A549 (cell line): ENCODE results near the gene RAMACL. TPM values are rescaled to one million over a fixed set of nuclear protein-coding genes. Genes with fewer than 3 reads are reported as not detected.

Experiments
- ATAC-seq, 2 experiments: fragments of 200-7000 bp in 1 of 2; fragments of >200 bp in 1 of 2; cut with Nextera tagmentation in 1 of 2; cut with Tn5 transposase in 1 of 2; 3 replicates each; pipeline versions ENCODE4 v1.8.0 to v1.9.1; 2018 to 2020; ENCODE audit warnings: mild to moderate bottlenecking in 1 of 2, moderate library complexity in 1 of 2
- CTCF ChIA-PET: fragments of 300-600 bp; sonication (Branson Sonifier 250); formaldehyde crosslinking; extraction: SDS; loops from one replicate; lab custom pipeline; 2021; ENCODE audit warnings: antibody characterized with exemption, inconsistent platforms; lab: Yijun Ruan, JAX
- POLR2A ChIA-PET: fragments of 350-600 bp; formaldehyde crosslinking; extraction: SDS; loops from one replicate; lab custom pipeline; 2021; ENCODE audit warnings: antibody characterized with exemption, inconsistent platforms; lab: Yijun Ruan, JAX
- DNase-seq, 2 experiments: peaks; one replicate each; pipeline versions ENCODE4 v3.0.0 to v3.0.0-alpha.2; 2011 to 2016; ENCODE audit warnings: low read depth in 1 of 2, low spot score in 1 of 2
- FAIRE-seq: peaks from 2 replicates; lab custom pipeline; 2011; peaks lifted over from hg19 to GRCh38; lab: Jason Lieb, UNC
- H3K27ac ChIP-seq, 2 experiments: fragments of >200 bp; sonication (Bioruptor Twin); formaldehyde crosslinking; 3 replicates each; pipeline ENCODE4 v1.5.1; 2016 to 2017
- H3K4me1 ChIP-seq: fragments of >200 bp; sonication (Bioruptor Twin); formaldehyde crosslinking; 3 replicates; pipeline ENCODE4 v1.6.1; 2016
- H3K4me2 ChIP-seq: fragments of >200 bp; sonication (Bioruptor Twin); formaldehyde crosslinking; 3 replicates; pipeline ENCODE4 v1.6.1; 2016
- H3K4me3 ChIP-seq: fragments of >200 bp; sonication (Bioruptor Twin); formaldehyde crosslinking; 3 replicates; pipeline ENCODE4 v1.5.1; 2016
- H3K9me3 ChIP-seq: fragments of >200 bp; sonication (Bioruptor Twin); formaldehyde crosslinking; 3 replicates; pipeline ENCODE4 v1.6.1; 2016
- BCL3 ChIP-seq: fragments of >200 bp; sonication (Bioruptor Twin); formaldehyde crosslinking; IDR thresholded peaks from 3 replicates; pipeline ENCODE4 v1.6.1; 2016
- CBX8 ChIP-seq: fragments of 200-600 bp; sonication (generic); IDR thresholded peaks from 2 replicates; pipeline ENCODE4 v1.6.1; 2016
- E2F6 ChIP-seq: IDR thresholded peaks from 2 replicates; pipeline ENCODE4 v1.6.1; 2012; ENCODE audit warnings: low read depth, borderline replicate concordance
- EHF ChIP-seq: fragments of 250-450 bp; sonication (Bioruptor Pico); IDR thresholded peaks from 2 replicates; pipeline ENCODE4 v1.5.0; 2020; ENCODE audit warnings: mild to moderate bottlenecking
- FOSL2 ChIP-seq, 2 experiments: fragments of 450-650 bp in 1 of 2; fragments of >200 bp in 1 of 2; sonication (Bioruptor Twin) in 1 of 2; formaldehyde crosslinking; IDR thresholded peaks; 2 replicates each; pipeline versions ENCODE4 v1.5.0 to v1.6.1; 2016 to 2020; ENCODE audit warnings: mild to moderate bottlenecking in 1 of 2, moderate library complexity in 1 of 2
- FOXS1 ChIP-seq: fragments of 250-450 bp; sonication (Bioruptor Pico); IDR thresholded peaks from 2 replicates; pipeline ENCODE4 v1.5.0; 2020; ENCODE audit warnings: mild to moderate bottlenecking, moderate library complexity
- GATA3 ChIP-seq: IDR thresholded peaks from 2 replicates; pipeline ENCODE4 v1.6.1; 2012; ENCODE audit warnings: borderline replicate concordance
- HES2 ChIP-seq: fragments of >200 bp; sonication (Bioruptor Twin); formaldehyde crosslinking; IDR thresholded peaks from 2 replicates; pipeline ENCODE4 v1.6.1; 2016
- HEYL ChIP-seq: fragments of 250-450 bp; sonication (Bioruptor Pico); IDR thresholded peaks from 2 replicates; pipeline ENCODE4 v1.8.0; 2021; ENCODE audit warnings: mild to moderate bottlenecking, moderate library complexity
- JUNB ChIP-seq: fragments of >200 bp; sonication (Bioruptor Twin); formaldehyde crosslinking; IDR thresholded peaks from 2 replicates; pipeline ENCODE4 v1.6.1; 2016
- MAX ChIP-seq: IDR thresholded peaks from 2 replicates; pipeline ENCODE4 v1.6.1; 2012
- MAZ ChIP-seq: fragments of 150-350 bp; IDR thresholded peaks from 2 replicates; pipeline ENCODE4 v1.6.1; 2014; ENCODE audit warnings: antibody characterized with exemption, low read depth, low read length, borderline replicate concordance
- MYC ChIP-seq: IDR thresholded peaks from 2 replicates; pipeline ENCODE4 v1.6.1; 2012; ENCODE audit warnings: mild to moderate bottlenecking, inconsistent platforms, low read length, improper control_type of control experiment, borderline replicate concordance
- PHF8 ChIP-seq: fragments of 200-600 bp; sonication (generic); IDR thresholded peaks from 2 replicates; pipeline ENCODE4 v1.6.1; 2016; ENCODE audit warnings: low read depth, mild to moderate bottlenecking, antibody characterized with exemption, moderate library complexity, borderline replicate concordance
- RARB ChIP-seq: fragments of 250-450 bp; sonication (Bioruptor Pico); IDR thresholded peaks from 2 replicates; pipeline ENCODE4 v1.8.0; 2021; ENCODE audit warnings: mild to moderate bottlenecking, moderate library complexity
- REST ChIP-seq: fragments of 200-600 bp; sonication (generic); IDR thresholded peaks from 2 replicates; pipeline ENCODE4 v1.6.1; 2016; ENCODE audit warnings: antibody characterized with exemption, mild to moderate bottlenecking, moderate library complexity
- RFX5 ChIP-seq: fragments of 450-650 bp; IDR thresholded peaks from 2 replicates; pipeline ENCODE4 v1.7.1; 2014; ENCODE audit warnings: antibody characterized with exemption, mild to moderate bottlenecking, moderate library complexity
- RNF2 ChIP-seq: fragments of 200-600 bp; sonication (generic); IDR thresholded peaks from 2 replicates; pipeline ENCODE4 v1.6.1; 2016; ENCODE audit warnings: low read depth, mild to moderate bottlenecking, antibody characterized with exemption, moderate library complexity, borderline replicate concordance
- SMC3 ChIP-seq: fragments of >200 bp; sonication (Bioruptor Twin); formaldehyde crosslinking; IDR thresholded peaks from 3 replicates; pipeline ENCODE4 v1.6.1; 2018; ENCODE audit warnings: inconsistent platforms
- TFCP2L1 ChIP-seq: fragments of 250-450 bp; sonication (Bioruptor Pico); IDR thresholded peaks from 2 replicates; pipeline ENCODE4 v1.5.0; 2021; ENCODE audit warnings: mild to moderate bottlenecking
- TP53 ChIP-seq: fragments of 250-450 bp; sonication (Bioruptor Pico); IDR thresholded peaks from 2 replicates; pipeline ENCODE4 v1.5.0; 2021; ENCODE audit warnings: mild to moderate bottlenecking, moderate library complexity
- ZSCAN20 ChIP-seq: fragments of 250-450 bp; sonication (Bioruptor Pico); IDR thresholded peaks from 2 replicates; pipeline ENCODE4 v1.8.0; 2022; ENCODE audit warnings: mild to moderate bottlenecking, moderate library complexity
- WGBS: methylation state at CpG from one replicate; pipeline ENCODE4 v1.1.6; 2017; ENCODE audit errors: missing lambda C conversion rate; 5-methylcytosine and 5-hydroxymethylcytosine counted together
- polyA plus RNA-seq, 4 experiments: library from polyadenylated mRNA; depleted of rRNA in 3 of 4; stranded (reverse); fragments of >200 nt; fragmentation: RNase III in 1 of 4; extraction: RNeasy Plus Mini Kit Qiagen cat#74134 plus additional on column Dnase treatment in 1 of 4; gene quantifications; 2 replicates in 3 of 4; 3 replicates in 1 of 4; pipeline ENCODE4 v1.2.3, GENCODE V29; 2011 to 2017
- TF ChIP-seq, protein P1 (sequence below): fragments of 250-450 bp; sonication (Bioruptor Pico); IDR thresholded peaks from 2 replicates; pipeline ENCODE4 v1.5.0; 2021; ENCODE audit warnings: mild to moderate bottlenecking, moderate library complexity, borderline replicate concordance
- TF ChIP-seq, protein P2 (sequence below): fragments of 450-650 bp; IDR thresholded peaks from 2 replicates; pipeline ENCODE4 v1.6.1; 2014; ENCODE audit warnings: antibody characterized with exemption

Gene RAMACL
- polyA plus RNA-seq, 2 of the 4 experiments (the other 2 are of a cell fraction), result 0.08 to 0.67 TPM

DNA sequence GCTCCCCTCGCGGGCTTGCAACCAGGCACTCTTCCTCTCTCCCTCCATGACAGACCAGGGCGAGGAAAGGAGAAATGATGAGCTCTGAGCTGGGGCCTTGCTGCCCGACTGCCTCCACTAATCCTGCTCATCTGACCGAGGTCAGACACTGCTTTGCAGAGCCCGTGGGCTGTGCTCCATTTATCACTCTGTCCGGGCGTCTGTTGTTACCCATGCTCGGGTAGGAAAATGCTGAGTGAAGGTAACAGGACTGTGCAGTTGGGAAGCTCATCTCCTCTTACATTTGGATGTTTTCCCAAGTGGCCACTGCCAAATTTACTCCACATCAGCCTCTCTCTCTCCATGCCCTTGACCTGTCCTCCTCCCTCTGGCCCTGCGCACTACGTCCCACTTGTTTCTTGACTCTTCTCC is 26.0 kb upstream of the RAMACL start:
- no peak for ATAC-seq
- ChIA-PET POLR2A (no interaction called here), CTCF (interaction anchor here (1.4 kb wide), 1 partner anchor 9 kb away, joined by 5 read pairs; no protein-coding TSS in a partner anchor)
- H3K4me2 ChIP-seq, result no peak overlapping the region
- no peak for DNase-seq
- H3K4me1 ChIP-seq, result no peaks in the 10 kb centered on the region
- no peak for FAIRE-seq
- no peak overlapping the region for H3K27ac ChIP-seq
- WGBS, result 83% methylated on average over 8 of the region's 11 CpGs
- H3K4me3 ChIP-seq, result no peak overlapping the region
- H3K9me3 ChIP-seq, result no peaks in the 10 kb centered on the region
- no peak for TF ChIP-seq TFCP2L1
- no peak for TF ChIP-seq EHF (CRISPR knock-in tag)
- TF ChIP-seq REST, result no peak
- no peak for TF ChIP-seq JUNB
- TF ChIP-seq CBX8, result no peak
- TF ChIP-seq, protein P1, sequence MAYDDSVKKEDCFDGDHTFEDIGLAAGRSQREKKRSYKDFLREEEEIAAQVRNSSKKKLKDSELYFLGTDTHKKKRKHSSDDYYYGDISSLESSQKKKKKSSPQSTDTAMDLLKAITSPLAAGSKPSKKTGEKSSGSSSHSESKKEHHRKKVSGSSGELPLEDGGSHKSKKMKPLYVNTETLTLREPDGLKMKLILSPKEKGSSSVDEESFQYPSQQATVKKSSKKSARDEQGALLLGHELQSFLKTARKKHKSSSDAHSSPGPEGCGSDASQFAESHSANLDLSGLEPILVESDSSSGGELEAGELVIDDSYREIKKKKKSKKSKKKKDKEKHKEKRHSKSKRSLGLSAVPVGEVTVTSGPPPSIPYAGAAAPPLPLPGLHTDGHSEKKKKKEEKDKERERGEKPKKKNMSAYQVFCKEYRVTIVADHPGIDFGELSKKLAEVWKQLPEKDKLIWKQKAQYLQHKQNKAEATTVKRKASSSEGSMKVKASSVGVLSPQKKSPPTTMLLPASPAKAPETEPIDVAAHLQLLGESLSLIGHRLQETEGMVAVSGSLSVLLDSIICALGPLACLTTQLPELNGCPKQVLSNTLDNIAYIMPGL (CRISPR knock-in tag), result no peak
- no peak for TF ChIP-seq PHF8
- TF ChIP-seq RNF2, result no peak
- no peak for TF ChIP-seq TP53 (CRISPR knock-in tag)
- TF ChIP-seq FOXS1 (CRISPR knock-in tag), result no peak
- TF ChIP-seq HEYL (CRISPR knock-in tag), result no peak

- CTCF ChIA-PET, result no interaction called here
These were observed 25.2 kb upstream of the RAMACL start for GRCh38 chr6:166611631-166612030.

More at GRCh38 chr6:166611631-166612030, 25.2 kb upstream of the RAMACL start:
- no peak overlapping the region for H3K27ac ChIP-seq
- TF ChIP-seq MAX (no peak), GATA3 (no peak), REST (no peak), TP53 (CRISPR knock-in tag) (no peak), BCL3 (no peak), CBX8 (no peak), ZSCAN20 (CRISPR knock-in tag) (no peak), HES2 (no peak), RARB (no peak), TFCP2L1 (no peak), E2F6 (no peak), MYC (no peak), MAZ (no peak), SMC3 (no peak), FOSL2 (IDR thresholded peaks at IDR 0.05) (no peak), FOSL2 (CRISPR knock-in tag; IDR thresholded peaks at IDR 0.05) (no peak), RFX5 (no peak)
- TF ChIP-seq, protein P2, sequence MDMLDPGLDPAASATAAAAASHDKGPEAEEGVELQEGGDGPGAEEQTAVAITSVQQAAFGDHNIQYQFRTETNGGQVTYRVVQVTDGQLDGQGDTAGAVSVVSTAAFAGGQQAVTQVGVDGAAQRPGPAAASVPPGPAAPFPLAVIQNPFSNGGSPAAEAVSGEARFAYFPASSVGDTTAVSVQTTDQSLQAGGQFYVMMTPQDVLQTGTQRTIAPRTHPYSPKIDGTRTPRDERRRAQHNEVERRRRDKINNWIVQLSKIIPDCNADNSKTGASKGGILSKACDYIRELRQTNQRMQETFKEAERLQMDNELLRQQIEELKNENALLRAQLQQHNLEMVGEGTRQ, result no peak
- no peak overlapping the region for H3K4me3 ChIP-seq
- FAIRE-seq (no peak), ATAC-seq (no peak), DNase-seq (no peak)
- POLR2A ChIA-PET, result no interaction called here
- no peaks in the 10 kb centered on the region for H3K9me3 ChIP-seq
- WGBS, result 43% methylated on average over 4 of the region's 4 CpGs
- H3K4me1 ChIP-seq, result no peaks in the 10 kb centered on the region
- no peak overlapping the region for H3K4me2 ChIP-seq
